NCI-H2107 (cell line): Measurements from ENCODE around the gene HOXB9.

ENCODE experiments used
- DNase-seq: peaks from one replicate; lab custom pipeline; 2025; lab: John Stamatoyannopoulos, UW

HOXB9 gene

GRCh38 chr17:48639136-48639535 is 13.0 kb upstream of the HOXB9 start:
- no peak for DNase-seq

GRCh38 chr17:48637323-48638260 is 11.4 kb upstream of the HOXB9 start:
- DNase-seq: no peak

- DNase-seq: peak; percentile 27
Observed at GRCh38 chr17:48636177-48637018, 10.2 kb upstream of the HOXB9 start.

- DNase-seq: no peak
Observed at GRCh38 chr17:48634493-48635208, 8.5 kb upstream of the HOXB9 start.

GRCh38 chr17:48633266-48633677 is 7.1 kb upstream of the HOXB9 start:
- no peak for DNase-seq

- no peak for DNase-seq
Observed at GRCh38 chr17:48632579-48633265, 6.6 kb upstream of the HOXB9 start.

- no peak for DNase-seq
Observed at GRCh38 chr17:48631693-48632578, 5.8 kb upstream of the HOXB9 start.

GRCh38 chr17:48630925-48631692 is 5.0 kb upstream of the HOXB9 start:
- DNase-seq: no peak

- DNase-seq: no peak
Observed at GRCh38 chr17:48630009-48630924, 4.1 kb upstream of the HOXB9 start.

- no peak for DNase-seq
Observed at GRCh38 chr17:48629411-48629759, 3.2 kb upstream of the HOXB9 start.

- DNase-seq: no peak
Observed at GRCh38 chr17:48628649-48629410, 2.7 kb upstream of the HOXB9 start.

GRCh38 chr17:48627623-48628521 is 1.7 kb upstream of the HOXB9 start:
- DNase-seq: no peak

- DNase-seq: no peak
Observed at GRCh38 chr17:48627118-48627597, 1.0 kb upstream of the HOXB9 start.

GRCh38 chr17:48625495-48626244 is 488 bp downstream of the HOXB9 start:
- DNase-seq: no peak

GRCh38 chr17:48624544-48625494 is 1.3 kb downstream of the HOXB9 start:
- DNase-seq: no peak
